Spleen (tissue), 11 donors: ENCODE measurements around the gene SMARCAL1. TPM values are rescaled to one million over a fixed set of nuclear protein-coding genes. Genes with fewer than 3 reads are reported as not detected.
A peak's percentile ranks its signal among the peaks of the same experiment; 100 is the strongest.

ENCODE experiments used
- DNase-seq: peaks from one replicate; pipeline ENCODE4 v3.0.0-alpha.2; 2020
- H3K27ac ChIP-seq, 8 donors: fragments of 200-600 bp; sonication (generic) in 7 of 8; 1 replicate in 4 of 8; 2 replicates in 4 of 8; pipeline versions ENCODE4 v1.5.0 to v1.8.0; 2016 to 2021; ENCODE audit warnings: inconsistent platforms in 4 of 8, mild to moderate bottlenecking in 4 of 8, moderate library complexity in 1 of 8
- H3K27me3 ChIP-seq, 7 donors: fragments of 200-600 bp; sonication (generic) in 6 of 7; replicated peaks in 1 of 7; 1 replicate in 4 of 7; 2 replicates in 3 of 7; pipeline versions ENCODE4 v1.5.0 to v1.8.0; 2016 to 2021; ENCODE audit warnings: inconsistent platforms in 3 of 7, mild to moderate bottlenecking in 1 of 7
- H3K36me3 ChIP-seq, 6 donors: fragments of 200-600 bp; sonication (generic) in 5 of 6; 1 replicate in 4 of 6; 2 replicates in 2 of 6; pipeline versions ENCODE4 v1.5.0 to v1.8.0; 2016 to 2021; ENCODE audit warnings: inconsistent platforms in 2 of 6
- H3K4me1 ChIP-seq, 6 donors: fragments of 200-600 bp; sonication (generic) in 5 of 6; 1 replicate in 3 of 6; 2 replicates in 3 of 6; pipeline versions ENCODE4 v1.5.0 to v1.8.0; 2016 to 2021; ENCODE audit warnings: inconsistent platforms in 3 of 6
- H3K4me3 ChIP-seq, 8 donors: fragments of 200-600 bp; sonication (generic) in 7 of 8; 1 replicate in 4 of 8; 2 replicates in 4 of 8; pipeline versions ENCODE4 v1.5.0 to v1.8.0; 2016 to 2021; ENCODE audit warnings: inconsistent platforms in 4 of 8, mild to moderate bottlenecking in 4 of 8, moderate library complexity in 2 of 8
- H3K9me3 ChIP-seq, 8 donors: fragments of 200-600 bp; sonication (generic) in 7 of 8; 1 replicate in 4 of 8; 2 replicates in 4 of 8; pipeline versions ENCODE4 v1.5.0 to v1.8.0; 2016 to 2021; ENCODE audit warnings: inconsistent platforms in 4 of 8
- CTCF ChIP-seq, 11 experiments: fragments of 200-600 bp in 7 of 11; fragments of 450-650 bp in 4 of 11; sonication (generic) in 4 of 11; IDR thresholded peaks in 8 of 11; conservative IDR thresholded peaks in 3 of 11; 1 replicate in 7 of 11; 2 replicates in 4 of 11; pipeline versions ENCODE4 v1.4.0 to v1.8.0; 2016 to 2021; ENCODE audit warnings: antibody characterized with exemption in 11 of 11, inconsistent platforms in 4 of 11, mild to moderate bottlenecking in 1 of 11
- POLR2A ChIP-seq, 3 donors: fragments of 450-650 bp; IDR thresholded peaks; one replicate each; pipeline ENCODE4 v1.5.1; 2017; ENCODE audit warnings: antibody characterized with exemption in 3 of 3, mild to moderate bottlenecking in 1 of 3
- POLR2AphosphoS5 ChIP-seq, 3 donors: sonication (generic); formaldehyde crosslinking; IDR thresholded peaks; one replicate each; pipeline ENCODE4 v1.5.1; 2017; ENCODE audit warnings: antibody characterized with exemption in 3 of 3
- WGBS, 5 donors: extraction: QIAGEN DNeasy Blood & Tissue Kit in 3 of 5; methylation state at CpG; one replicate each; pipeline versions ENCODE4 v1.1.5 to v1.1.7; 2013 to 2018; 5-methylcytosine and 5-hydroxymethylcytosine counted together
- intact Hi-C: fragments of 100-400 bp; cut with DNase I; formaldehyde crosslinking; loops from one replicate; pipeline ENCODE4 v1.15.0; 2023; ENCODE audit warnings: low total_unique reads
- polyA plus RNA-seq, 3 donors: library from polyadenylated mRNA; stranded (reverse); fragments of 200-250 nt; gene quantifications; one replicate each; pipeline ENCODE4 v1.2.1, GENCODE V29; 2013
- total RNA-seq, 7 donors: library from RNA; depleted of rRNA in 3 of 7; stranded (reverse); fragments of >200 nt in 3 of 7; fragmentation: NEBNext Ultra II Directional in 4 of 7; extraction: Animal tissue kit (Norgen Biotek cat#: 25700) in 4 of 7; gene quantifications; one replicate each; pipeline versions ENCODE4 v1.1.0 to v1.2.1, GENCODE V29; 2016 to 2021
- donor health status: healthy with polysubstance abuse.
- donor health status: DM: no; HTN: no; CAD: no; lungs with moderate emphysema.
- donor health status: DM: no; HTN: no; CAD: no.
- donor health status: Bipolar disorder and iron deficiency.
- donor health status: healthy.
- donor health status: DM: no; HTN: no; CAD: no.
- donor health status: DM: yes; HTN: yes; CAD: no.

SMARCAL1 gene
- total and polyA plus RNA-seq, 10 donors, result 7.3 to 34.9 (median 24.6) TPM

GRCh38 chr2:216507220-216508160 is 95.2 kb downstream of the SMARCAL1 start:
- Histone ChIP-seq H3K4me3 (no peak overlapping the region), H3K9me3 (no peaks in the 10 kb centered on the region), H3K27ac (peak overlapping the region in 1 of 8 donors; percentile 12), H3K4me1 (peaks cover 0 to 14% (median 9%) of the 10 kb centered on the region in 6 donors), H3K36me3 (peaks cover 0 to 51% (median 30%) of the 10 kb centered on the region in 6 donors), H3K27me3 (no peaks in the 10 kb centered on the region)
- intact Hi-C loops, result no loop called here
- DNase-seq, result no peak
- 79 to 89% (median 85%) methylated on average over 5 of the region's 5 CpGs for WGBS, 5 donors
- TF ChIP-seq POLR2A (IDR thresholded peaks at IDR 0.05) (no peak), CTCF (IDR thresholded peaks at IDR 0.05 in 8 of 11, conservative IDR thresholded peaks at IDR 0.05 in 3 of 11) (no peak), POLR2AphosphoS5 (IDR thresholded peaks at IDR 0.05) (no peak)

- peak overlapping the region in 1 of 8 donors; percentile 12 for H3K27ac ChIP-seq
- no peak for DNase-seq
- intact Hi-C loops, result no loop called here
- peaks cover 0 to 44% (median 23%) of the 10 kb centered on the region in 6 donors for H3K36me3 ChIP-seq
- no peaks in the 10 kb centered on the region for H3K9me3 ChIP-seq
- no peak overlapping the region for H3K4me3 ChIP-seq
- TF ChIP-seq POLR2AphosphoS5 (IDR thresholded peaks at IDR 0.05) (peak in 1 of 3 donors; percentile 2), CTCF (IDR thresholded peaks at IDR 0.05 in 8 of 11, conservative IDR thresholded peaks at IDR 0.05 in 3 of 11) (no peak), POLR2A (IDR thresholded peaks at IDR 0.05) (no peak)
- WGBS, 5 donors, result 88 to 100% (median 95%) methylated on average over 1 of the region's 1 CpG
- peaks cover 0 to 7% (median 2%) of the 10 kb centered on the region in 6 donors for H3K4me1 ChIP-seq
- H3K27me3 ChIP-seq, result no peaks in the 10 kb centered on the region
These were observed 95.9 kb downstream of the SMARCAL1 start for GRCh38 chr2:216508229-216508628.

- intact Hi-C loops, result loop anchor here (5.0 kb wide), 1 partner anchor 150 kb away; no protein-coding TSS in a partner anchor
- no peak overlapping the region for H3K27ac ChIP-seq
- peaks cover 0 to 11% (median 7%) of the 10 kb centered on the region in 6 donors for H3K4me1 ChIP-seq
- H3K4me3 ChIP-seq, result no peak overlapping the region
- WGBS, 5 donors, result 47 to 55% (median 50%) methylated on average over 2 of the region's 2 CpGs
- TF ChIP-seq CTCF (IDR thresholded peaks at IDR 0.05 in 8 of 11, conservative IDR thresholded peaks at IDR 0.05 in 3 of 11) (peak; percentile 25 to 75 (median 58)), POLR2AphosphoS5 (IDR thresholded peaks at IDR 0.05) (no peak), POLR2A (IDR thresholded peaks at IDR 0.05) (no peak)
- H3K36me3 ChIP-seq, result no peaks in the 10 kb centered on the region
- no peak for DNase-seq
- no peaks in the 10 kb centered on the region for H3K27me3 ChIP-seq
- H3K9me3 ChIP-seq, result no peaks in the 10 kb centered on the region
These were observed 104.6 kb downstream of the SMARCAL1 start for GRCh38 chr2:216516730-216517350.
